ENCODE measurements around the gene PILRB. TPM values are rescaled to one million over a fixed set of nuclear protein-coding genes. Genes with fewer than 3 reads are reported as not detected.

PILRB gene
- total and polyA plus RNA-seq, 3 experiments from 2014 or later = 18.1 to 33.7 (median 33.5) TPM

- no peak overlapping the region for H3K4me3 Mint-ChIP-seq
- H3K36me3 Mint-ChIP-seq = peaks cover 0 to 10% (median 2%) of the 10 kb centered on the region in 3 donors
- peaks cover 12 to 20% (median 17%) of the 10 kb centered on the region in 3 donors for H3K4me1 Mint-ChIP-seq
- no peak for DNase-seq
- Histone ChIP-seq H3K4me1 (ENCODE audit: insufficient read depth, low read length) (peaks cover 11% of the 10 kb centered on the region), H3K27ac (ENCODE audit: low read depth, low read length) (no peak overlapping the region), H3K36me3 (ENCODE audit: insufficient read depth, low read length) (no peaks in the 10 kb centered on the region), H3K9me3 (ENCODE audit: low read length) (no peaks in the 10 kb centered on the region), H3K4me3 (ENCODE audit: low read length) (no peak overlapping the region), H3K27me3 (ENCODE audit: insufficient read depth, low read length, poor library complexity, severe bottlenecking) (no peaks in the 10 kb centered on the region)
- ChIA-PET CTCF (interaction anchor here (1.0 to 1.9 kb wide), 2 partner anchors 53 to 269 kb away, joined by 3 to 5 read pairs; no protein-coding TSS in a partner anchor), POLR2A (interaction anchor here (0.5 kb wide), 1 partner anchor 85 kb away, joined by 3 read pairs; no protein-coding TSS in a partner anchor)
- H3K27me3 Mint-ChIP-seq = no peaks in the 10 kb centered on the region
- H3K27ac Mint-ChIP-seq = peak overlapping the region in 1 of 8 donors; percentile 51
- H3K9me3 Mint-ChIP-seq = no peaks in the 10 kb centered on the region
Observed at GRCh38 chr7:100401811-100402210, 43.9 kb downstream of the PILRB start.

DNA sequence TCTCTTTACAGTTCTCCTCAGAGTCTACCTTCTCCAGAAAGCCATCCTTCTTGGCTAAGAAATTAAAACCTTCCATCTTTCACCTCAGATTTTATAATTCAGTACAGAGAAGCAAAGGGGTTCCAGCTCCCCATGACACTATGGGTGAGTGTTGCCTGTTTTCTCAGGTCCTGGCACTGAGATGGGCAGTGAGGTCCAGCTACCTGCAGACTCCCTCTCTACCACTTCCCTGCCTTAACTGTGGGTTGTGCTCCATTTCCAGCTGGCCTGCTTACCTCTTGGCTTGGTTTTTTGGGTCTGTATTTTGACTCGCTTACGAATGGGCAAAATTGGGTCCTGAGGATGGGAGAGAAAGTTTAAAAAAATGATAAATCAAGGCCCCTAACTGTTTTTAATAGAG, 44.3 kb downstream of the PILRB start:
- no peaks in the 10 kb centered on the region for H3K36me3 ChIP-seq (ENCODE audit: insufficient read depth, low read length)
- Mint-ChIP-seq H3K9me3 (no peaks in the 10 kb centered on the region), H3K36me3 (peaks cover 0 to 10% (median 2%) of the 10 kb centered on the region in 3 donors), H3K27ac (peak overlapping the region in 2 of 8 donors; percentile 17 to 51), H3K27me3 (no peaks in the 10 kb centered on the region), H3K4me3 (no peak overlapping the region), H3K4me1 (peaks cover 7 to 15% (median 13%) of the 10 kb centered on the region in 3 donors)
- H3K9me3 ChIP-seq (ENCODE audit: low read length) = no peaks in the 10 kb centered on the region
- no peak for DNase-seq
- POLR2A ChIA-PET = interaction anchor here (0.5 kb wide), 1 partner anchor 85 kb away, joined by 3 read pairs; no protein-coding TSS in a partner anchor
- CTCF ChIA-PET = interaction anchor here (1.0 to 1.9 kb wide), 3 partner anchors 53 to 269 kb away, joined by 3 to 5 read pairs (median 3); no protein-coding TSS in a partner anchor
- H3K4me1 ChIP-seq (ENCODE audit: insufficient read depth, low read length) = peaks cover 9% of the 10 kb centered on the region
- no peak overlapping the region for H3K27ac ChIP-seq (ENCODE audit: low read depth, low read length)
- H3K4me3 ChIP-seq (ENCODE audit: low read length) = no peak overlapping the region
- H3K27me3 ChIP-seq (ENCODE audit: insufficient read depth, low read length, poor library complexity, severe bottlenecking) = no peaks in the 10 kb centered on the region

- no peaks in the 10 kb centered on the region for H3K9me3 Mint-ChIP-seq
- peaks cover 0 to 3% (median 2%) of the 10 kb centered on the region in 3 donors for H3K4me1 Mint-ChIP-seq
- ChIA-PET POLR2A (no interaction called here), CTCF (interaction anchor here (0.7 to 4.8 kb wide), 11 partner anchors 9 to 284 kb away, joined by 3 to 35 read pairs (median 4); partner anchors contain the start of genes GPC2, STAG3 and ZCWPW1)
- Histone ChIP-seq H3K27ac (ENCODE audit: low read depth, low read length) (no peak overlapping the region), H3K27me3 (ENCODE audit: insufficient read depth, low read length, poor library complexity, severe bottlenecking) (peaks cover 3% of the 10 kb centered on the region), H3K4me3 (ENCODE audit: low read length) (no peak overlapping the region), H3K9me3 (ENCODE audit: low read length) (no peaks in the 10 kb centered on the region), H3K36me3 (ENCODE audit: insufficient read depth, low read length) (no peaks in the 10 kb centered on the region), H3K4me1 (ENCODE audit: insufficient read depth, low read length) (peaks cover 5% of the 10 kb centered on the region)
- H3K27me3 Mint-ChIP-seq = no peaks in the 10 kb centered on the region
- H3K27ac Mint-ChIP-seq = peak overlapping the region in 1 of 8 donors; percentile 44
- H3K4me3 Mint-ChIP-seq = no peak overlapping the region
- H3K36me3 Mint-ChIP-seq = peaks cover 0 to 10% (median 2%) of the 10 kb centered on the region in 3 donors
- DNase-seq = no peak
Observed at GRCh38 chr7:100406767-100407166, 48.9 kb downstream of the PILRB start.

DNA sequence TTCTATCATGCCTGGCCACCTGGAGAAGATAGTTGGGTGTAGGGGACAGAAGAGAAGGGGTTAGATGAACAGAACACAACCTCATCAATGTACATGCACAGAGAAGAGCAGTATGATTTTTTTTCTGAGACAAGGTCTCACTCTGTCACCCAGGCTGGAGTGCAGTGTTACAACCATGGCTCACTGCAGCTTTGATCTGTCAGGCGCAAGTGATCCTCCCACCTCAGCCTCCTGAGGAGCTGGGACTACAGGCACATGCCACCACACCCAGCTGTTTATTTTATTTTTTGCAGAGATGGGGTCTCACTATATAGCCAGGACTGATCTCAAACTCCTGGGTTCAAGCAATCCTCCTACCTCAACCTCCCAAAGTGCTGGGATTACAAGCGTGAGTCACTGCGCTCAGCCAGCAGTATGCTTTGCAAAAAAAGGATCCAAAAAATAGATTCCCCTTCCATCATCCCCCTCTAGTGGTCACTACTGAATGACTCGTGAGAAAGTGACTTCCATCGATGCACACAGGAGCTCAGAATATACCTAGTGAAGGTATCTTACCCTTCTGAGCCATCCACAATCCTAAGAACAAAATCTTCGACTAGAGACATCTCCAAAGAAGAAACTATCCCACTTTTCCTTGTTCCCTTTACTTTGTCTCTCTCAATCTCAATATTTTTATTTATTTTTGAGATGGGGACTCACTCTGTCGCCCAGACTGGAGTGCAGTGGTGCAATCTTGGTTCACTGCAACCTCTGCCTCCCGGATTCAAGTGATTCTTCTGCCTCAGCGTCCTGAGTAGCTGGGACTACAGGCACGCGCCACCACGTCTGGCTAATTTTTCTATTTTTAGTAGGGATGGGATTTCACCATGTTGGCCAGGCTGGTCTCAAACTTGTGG, 49.6 kb downstream of the PILRB start:
- H3K27ac Mint-ChIP-seq = no peak overlapping the region
- Histone ChIP-seq H3K9me3 (ENCODE audit: low read length) (no peaks in the 10 kb centered on the region), H3K27me3 (ENCODE audit: insufficient read depth, low read length, poor library complexity, severe bottlenecking) (peaks cover 3% of the 10 kb centered on the region), H3K27ac (ENCODE audit: low read depth, low read length) (no peak overlapping the region), H3K4me1 (ENCODE audit: insufficient read depth, low read length) (peaks cover 5% of the 10 kb centered on the region), H3K36me3 (ENCODE audit: insufficient read depth, low read length) (no peaks in the 10 kb centered on the region), H3K4me3 (ENCODE audit: low read length) (no peak overlapping the region)
- POLR2A ChIA-PET = interaction anchor here (0.5 to 1.5 kb wide), 2 partner anchors 19 to 21 kb away, joined by 6 to 9 read pairs; partner anchors contain the start of gene ZCWPW1
- H3K27me3 Mint-ChIP-seq = no peaks in the 10 kb centered on the region
- no peaks in the 10 kb centered on the region for H3K9me3 Mint-ChIP-seq
- peaks cover 0 to 3% (median 2%) of the 10 kb centered on the region in 3 donors for H3K4me1 Mint-ChIP-seq
- DNase-seq = peak in 4 of 5 donors; percentile 6 to 62 (median 56)
- peaks cover 0 to 8% (median 2%) of the 10 kb centered on the region in 3 donors for H3K36me3 Mint-ChIP-seq
- CTCF ChIA-PET = interaction anchor here (0.7 to 4.8 kb wide), 16 partner anchors 9 to 428 kb away, joined by 3 to 35 read pairs (median 4); partner anchors contain the start of genes GPC2, STAG3 and ZCWPW1
- H3K4me3 Mint-ChIP-seq = no peak overlapping the region

DNA sequence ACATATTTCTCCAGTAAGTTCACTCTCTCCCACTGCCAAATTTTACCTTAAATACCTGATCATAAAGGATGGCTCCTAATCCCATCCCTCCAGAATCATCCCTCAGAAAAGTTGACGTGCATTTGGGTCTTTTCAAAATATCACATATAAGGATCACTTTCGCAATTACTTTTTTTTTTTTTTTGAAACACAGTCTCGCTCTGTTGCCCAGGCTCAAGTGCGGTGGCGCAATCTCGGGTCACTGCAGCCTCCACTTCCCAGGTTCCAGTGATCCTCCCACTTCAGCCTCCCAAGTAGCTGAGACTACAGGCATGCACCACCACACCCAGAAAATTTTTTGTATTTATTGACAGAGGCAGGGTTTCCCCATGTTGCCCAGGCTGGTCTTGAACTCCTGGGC, 53.2 kb downstream of the PILRB start:
- ChIA-PET CTCF (interaction anchor here (1.0 kb wide), 1 partner anchor 17 kb away, joined by 3 read pairs; the partner anchor contains the start of gene ZCWPW1), POLR2A (no interaction called here)
- no peaks in the 10 kb centered on the region for H3K36me3 ChIP-seq (ENCODE audit: insufficient read depth, low read length)
- H3K4me3 ChIP-seq (ENCODE audit: low read length) = no peak overlapping the region
- no peak overlapping the region for H3K27ac ChIP-seq (ENCODE audit: low read depth, low read length)
- peaks cover 0 to 5% (median 4%) of the 10 kb centered on the region in 3 donors for H3K36me3 Mint-ChIP-seq
- peaks cover 0 to 3% of the 10 kb centered on the region in 2 donors for H3K27me3 Mint-ChIP-seq
- no peak overlapping the region for H3K4me3 Mint-ChIP-seq
- no peaks in the 10 kb centered on the region for H3K9me3 Mint-ChIP-seq
- no peaks in the 10 kb centered on the region for H3K9me3 ChIP-seq (ENCODE audit: low read length)
- H3K4me1 ChIP-seq (ENCODE audit: insufficient read depth, low read length) = peaks cover 5% of the 10 kb centered on the region
- DNase-seq = no peak
- H3K4me1 Mint-ChIP-seq = peaks cover 0 to 3% (median 2%) of the 10 kb centered on the region in 3 donors
- peak overlapping the region in 1 of 8 donors; percentile 12 for H3K27ac Mint-ChIP-seq
- H3K27me3 ChIP-seq (ENCODE audit: insufficient read depth, low read length, poor library complexity, severe bottlenecking) = peaks cover 3% of the 10 kb centered on the region

DNA sequence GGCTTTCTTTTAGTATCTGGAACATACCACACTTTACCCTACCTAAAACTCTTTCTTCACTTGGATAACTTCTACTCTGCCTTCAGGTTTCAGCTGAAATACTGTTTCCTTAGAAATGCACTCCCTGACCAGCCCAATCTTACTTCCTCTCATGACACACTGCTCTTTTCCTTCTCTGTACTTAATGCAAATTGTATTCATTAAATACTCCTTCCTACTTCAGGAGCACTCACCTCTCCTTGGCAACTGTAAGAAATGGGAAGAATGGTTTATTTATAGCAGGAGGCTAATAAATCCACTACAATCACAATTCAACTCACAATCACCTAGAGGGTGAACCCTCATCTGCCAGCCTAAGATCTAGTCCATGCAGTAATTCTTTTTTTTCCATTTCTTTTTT, 55.4 kb downstream of the PILRB start:
- Histone ChIP-seq H3K4me3 (ENCODE audit: low read length) (no peak overlapping the region), H3K27ac (ENCODE audit: low read depth, low read length) (no peak overlapping the region), H3K4me1 (ENCODE audit: insufficient read depth, low read length) (no peaks in the 10 kb centered on the region), H3K27me3 (ENCODE audit: insufficient read depth, low read length, poor library complexity, severe bottlenecking) (peaks cover 3% of the 10 kb centered on the region), H3K9me3 (ENCODE audit: low read length) (no peaks in the 10 kb centered on the region), H3K36me3 (ENCODE audit: insufficient read depth, low read length) (no peaks in the 10 kb centered on the region)
- no peak overlapping the region for H3K4me3 Mint-ChIP-seq
- peaks cover 0 to 5% (median 4%) of the 10 kb centered on the region in 3 donors for H3K36me3 Mint-ChIP-seq
- H3K9me3 Mint-ChIP-seq = no peaks in the 10 kb centered on the region
- CTCF ChIA-PET = no interaction called here
- POLR2A ChIA-PET = no interaction called here
- no peaks in the 10 kb centered on the region for H3K4me1 Mint-ChIP-seq
- H3K27me3 Mint-ChIP-seq = peaks cover 0 to 3% of the 10 kb centered on the region in 2 donors
- H3K27ac Mint-ChIP-seq = no peak overlapping the region
- no peak for DNase-seq

GRCh38 chr7:100413889-100414288, 56.0 kb downstream of the PILRB start:
- Histone ChIP-seq H3K36me3 (ENCODE audit: insufficient read depth, low read length) (no peaks in the 10 kb centered on the region), H3K27ac (ENCODE audit: low read depth, low read length) (no peak overlapping the region), H3K4me3 (ENCODE audit: low read length) (no peak overlapping the region), H3K4me1 (ENCODE audit: insufficient read depth, low read length) (no peaks in the 10 kb centered on the region), H3K27me3 (ENCODE audit: insufficient read depth, low read length, poor library complexity, severe bottlenecking) (peaks cover 3% of the 10 kb centered on the region), H3K9me3 (ENCODE audit: low read length) (no peaks in the 10 kb centered on the region)
- CTCF ChIA-PET = interaction anchor here (1.6 kb wide), 1 partner anchor 37 kb away, joined by 4 read pairs; no protein-coding TSS in a partner anchor
- DNase-seq = no peak
- no peak overlapping the region for H3K27ac Mint-ChIP-seq
- H3K27me3 Mint-ChIP-seq = peaks cover 0 to 3% of the 10 kb centered on the region in 2 donors
- H3K9me3 Mint-ChIP-seq = no peaks in the 10 kb centered on the region
- no peaks in the 10 kb centered on the region for H3K4me1 Mint-ChIP-seq
- H3K36me3 Mint-ChIP-seq = peaks cover 0 to 5% (median 4%) of the 10 kb centered on the region in 3 donors
- POLR2A ChIA-PET = no interaction called here
- H3K4me3 Mint-ChIP-seq = no peak overlapping the region
